ENCODE measurements around the gene ANKRD7.
"Not testable (repeated sequence)": the region's sequence is repeated elsewhere in the genome, so short reads cannot be mapped to it uniquely, and the experiment has no call there.

ANKRD7 gene

DNA sequence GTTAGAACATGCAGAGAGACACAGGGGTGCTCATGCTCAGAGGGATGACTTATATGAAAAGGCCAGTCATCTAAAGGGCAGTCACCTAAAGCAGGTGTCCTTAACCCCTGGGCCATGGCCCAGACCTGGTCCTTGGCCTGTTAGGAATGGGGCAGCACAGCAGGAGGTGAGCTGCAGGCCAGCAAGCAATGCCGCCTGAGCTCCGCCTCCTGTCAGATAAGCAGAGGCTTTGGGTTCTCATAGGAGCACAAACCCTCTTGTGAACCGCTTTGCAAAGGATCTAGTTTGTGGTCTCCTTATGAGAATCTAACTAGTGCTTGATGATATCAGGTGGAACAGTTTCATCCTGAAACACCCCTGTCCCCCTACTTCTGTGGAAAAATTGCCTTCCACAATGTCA lies 14.5 kb downstream of the ANKRD7 start:
- no peak for DNase-seq

DNA sequence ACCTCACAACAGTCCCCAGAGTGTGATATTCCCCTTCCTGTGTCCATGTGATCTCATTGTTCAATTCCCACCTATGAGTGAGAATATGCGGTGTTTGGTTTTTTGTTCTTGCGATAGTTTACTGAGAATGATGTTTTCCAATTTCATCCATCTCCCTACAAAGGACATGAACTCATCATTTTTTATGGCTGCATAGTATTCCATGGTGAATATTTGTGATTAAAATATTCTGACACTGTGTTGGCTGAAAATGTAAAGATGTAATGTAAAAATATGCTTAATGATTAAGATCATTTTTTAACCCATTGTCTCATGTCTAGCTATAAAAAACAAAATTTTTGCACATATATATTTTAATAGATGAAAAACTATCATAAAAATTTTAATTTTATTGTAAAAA lies 15.8 kb downstream of the ANKRD7 start:
- not testable (repeated sequence) for DNase-seq

DNA sequence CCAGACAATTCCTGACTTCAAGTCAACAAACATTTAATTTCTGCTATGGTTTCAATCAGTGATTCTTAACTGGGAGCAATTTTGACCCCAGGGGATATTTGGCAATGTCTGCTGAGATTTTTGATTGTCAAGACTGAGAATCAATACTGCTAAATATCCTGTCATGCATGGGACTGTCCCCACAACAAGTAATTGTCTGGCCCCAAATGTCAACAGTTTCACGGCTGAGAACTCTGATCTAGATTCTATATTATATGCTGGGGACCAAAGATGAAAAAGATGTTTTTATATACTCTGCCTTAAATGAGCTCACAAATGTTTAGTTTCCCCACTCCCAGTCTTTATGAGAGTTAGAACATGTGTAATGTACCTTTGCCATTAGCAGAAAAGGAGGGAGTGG lies 19.2 kb downstream of the ANKRD7 start:
- DNase-seq: no peak

DNA sequence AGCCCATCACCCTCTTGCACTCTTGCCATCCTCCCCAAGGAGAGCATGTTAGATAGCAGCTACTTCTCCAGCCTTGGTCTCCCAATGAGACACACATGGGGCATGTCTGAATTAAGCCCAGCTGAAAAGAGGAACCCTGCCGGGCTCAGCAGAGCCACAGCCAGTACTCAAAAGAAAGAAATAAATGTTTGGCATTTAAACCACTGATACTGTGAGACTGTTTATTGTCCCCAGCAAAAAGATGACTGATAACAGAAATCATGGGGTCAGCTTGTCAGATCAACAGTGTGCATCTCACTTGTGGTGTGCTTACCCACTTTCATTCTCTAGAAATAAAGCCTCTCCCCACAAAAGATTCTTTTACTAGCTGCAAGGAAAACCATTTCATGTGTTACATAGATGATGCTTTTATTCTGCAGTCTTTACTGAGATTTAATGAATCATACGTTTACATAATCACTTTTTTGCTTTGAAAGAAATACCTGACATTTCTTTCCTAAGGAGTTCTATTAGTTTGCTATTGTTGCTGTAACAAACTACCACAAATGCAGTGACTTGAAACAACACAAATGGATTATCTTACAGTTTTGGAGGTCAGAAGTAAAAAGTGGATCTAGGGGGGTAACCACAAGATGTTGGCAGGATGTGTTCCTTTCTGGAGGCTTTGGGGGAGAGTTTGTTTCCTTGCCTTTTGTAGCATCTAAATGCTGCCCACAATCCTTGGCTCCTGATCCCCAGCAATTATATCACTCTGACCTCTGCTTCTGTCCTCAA lies 20.9 kb downstream of the ANKRD7 start:
- DNase-seq: no peak

DNA sequence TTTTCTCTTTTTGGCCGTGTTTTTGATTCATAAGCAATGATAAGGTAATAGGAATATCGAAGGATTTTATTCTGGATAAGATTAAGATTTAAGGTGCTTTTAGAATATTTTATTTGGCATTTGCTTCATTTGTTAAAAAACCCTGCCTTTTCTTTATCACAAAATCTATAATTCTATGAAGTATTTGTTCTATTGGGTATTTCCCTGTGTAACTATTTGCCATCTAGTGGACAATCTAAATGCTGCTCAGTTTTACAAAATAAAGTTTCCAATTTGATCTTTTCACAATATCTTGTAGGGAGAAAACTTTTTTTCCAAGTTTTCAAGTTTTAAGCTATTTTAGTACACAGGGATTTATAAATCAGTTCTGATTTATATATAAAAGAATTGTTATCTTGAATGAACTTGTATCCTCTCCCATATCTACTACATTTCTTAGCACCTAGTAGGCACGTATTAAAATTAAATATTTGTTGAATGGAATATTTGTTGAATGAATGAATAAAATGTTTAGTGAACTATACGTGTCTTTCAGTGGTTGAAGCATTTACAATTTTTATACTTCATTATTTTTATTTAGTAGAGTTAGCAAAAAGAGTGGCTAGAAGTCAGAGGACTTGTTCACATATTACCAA lies 26.5 kb downstream of the ANKRD7 start:
- DNase-seq: no peak

DNA sequence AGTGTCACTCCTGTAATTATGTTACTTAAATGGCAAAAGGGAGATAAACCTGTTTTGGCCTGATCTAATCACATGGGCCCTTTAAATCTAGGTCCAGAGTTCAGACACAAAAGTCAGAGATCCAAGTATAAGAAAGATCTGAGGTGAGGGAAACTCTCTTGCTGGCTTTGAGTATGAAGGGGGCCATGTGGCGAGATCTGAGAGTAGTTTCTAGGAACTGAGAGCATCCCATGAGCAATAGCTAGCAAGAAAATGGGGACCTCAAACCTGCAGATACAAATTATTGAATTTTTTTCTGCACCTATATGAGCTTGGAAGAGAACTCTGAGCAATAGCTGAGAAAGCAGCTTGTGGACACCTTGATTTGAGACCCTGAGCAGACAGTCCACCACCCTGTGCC lies 27.6 kb downstream of the ANKRD7 start:
- no peak for DNase-seq

DNA sequence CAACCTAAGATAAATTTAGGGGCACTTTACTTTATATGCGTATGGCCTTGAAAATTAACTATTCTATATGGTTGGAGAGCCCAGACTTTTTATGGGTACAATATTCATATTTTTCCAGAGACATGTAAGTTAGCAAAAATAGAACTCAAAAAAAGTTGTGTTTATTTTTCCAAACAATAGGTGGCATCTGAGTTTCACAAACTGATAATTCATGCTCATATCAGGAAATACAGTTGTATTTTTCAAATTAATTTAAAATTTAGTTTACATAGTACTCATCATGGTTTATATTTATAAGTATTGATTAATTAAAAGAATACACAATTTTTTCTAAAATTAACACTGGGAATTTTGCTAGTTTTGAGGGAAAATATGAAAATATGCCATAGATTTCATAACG lies 34.6 kb downstream of the ANKRD7 start:
- no peak for DNase-seq

DNA sequence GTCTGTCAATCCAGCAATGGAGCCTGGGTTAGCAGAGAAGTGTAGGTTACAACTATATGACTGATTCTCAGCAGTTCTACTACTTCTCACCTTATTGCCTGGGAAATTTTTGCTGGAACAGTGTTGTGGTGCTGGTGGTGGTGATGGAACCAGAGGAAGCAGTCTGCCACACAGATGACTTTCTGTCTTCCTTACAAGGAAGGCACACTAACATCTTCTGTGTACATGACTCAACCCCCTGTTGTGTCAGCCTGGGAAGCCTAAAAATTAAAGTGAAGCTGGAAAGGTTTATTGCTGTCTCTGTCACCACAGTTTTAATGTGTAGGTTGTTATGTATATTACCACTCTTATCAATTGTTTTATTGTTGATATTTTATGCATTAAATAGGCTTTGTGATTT lies 40.3 kb downstream of the ANKRD7 start:
- no peak for DNase-seq

DNA sequence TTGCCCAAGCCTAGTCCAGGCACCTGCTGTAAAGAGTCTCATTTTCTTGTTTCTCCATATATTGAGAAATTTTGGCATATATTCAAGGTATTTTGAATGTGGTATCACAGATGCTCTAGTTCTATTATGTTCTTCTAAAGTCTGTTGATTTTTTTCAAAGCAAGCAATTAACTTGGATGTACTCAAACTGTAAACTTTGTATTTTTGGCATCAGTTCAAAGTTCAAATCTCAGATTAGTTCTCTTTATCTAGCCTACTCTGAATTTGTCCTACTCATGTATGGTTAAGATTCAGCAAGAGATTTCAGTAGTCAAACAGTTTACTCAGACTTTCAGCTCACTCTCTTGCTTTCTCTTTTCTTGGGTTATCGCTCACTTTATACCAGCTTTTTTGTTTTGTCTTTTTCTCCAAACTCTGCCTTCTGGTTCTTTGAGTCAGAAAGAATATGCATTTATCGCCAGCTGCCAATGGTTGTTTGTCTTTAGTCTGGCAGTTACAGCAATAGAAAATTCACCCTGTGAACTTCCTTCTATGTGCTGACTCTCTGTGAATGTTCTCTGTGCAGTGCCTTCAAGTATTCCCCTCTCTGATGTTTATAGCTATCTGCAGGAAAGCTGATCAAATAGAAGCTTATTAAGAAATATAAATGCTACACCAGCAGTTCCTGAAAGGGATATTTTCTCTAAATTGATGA lies 56.0 kb downstream of the ANKRD7 start:
- no peak for DNase-seq

DNA sequence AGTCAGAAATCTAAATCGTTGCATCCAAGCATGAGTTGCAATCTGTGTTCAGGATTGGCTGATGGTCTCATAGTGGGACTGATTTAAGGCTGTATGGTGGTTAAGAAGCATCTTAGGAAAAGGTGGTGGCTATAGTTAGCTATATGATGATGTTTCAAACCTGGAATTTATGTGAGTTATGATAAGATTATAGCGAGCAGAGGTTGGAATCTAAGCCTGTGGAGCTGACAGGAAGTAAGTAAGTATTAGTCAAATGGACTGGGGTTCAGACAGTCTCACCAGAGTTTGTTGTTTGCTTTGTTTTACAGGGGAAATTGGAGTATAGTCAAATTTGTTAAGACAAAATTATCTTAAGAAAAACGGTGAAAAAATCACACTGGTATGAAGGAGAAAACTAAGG lies 56.7 kb downstream of the ANKRD7 start:
- DNase-seq: no peak

DNA sequence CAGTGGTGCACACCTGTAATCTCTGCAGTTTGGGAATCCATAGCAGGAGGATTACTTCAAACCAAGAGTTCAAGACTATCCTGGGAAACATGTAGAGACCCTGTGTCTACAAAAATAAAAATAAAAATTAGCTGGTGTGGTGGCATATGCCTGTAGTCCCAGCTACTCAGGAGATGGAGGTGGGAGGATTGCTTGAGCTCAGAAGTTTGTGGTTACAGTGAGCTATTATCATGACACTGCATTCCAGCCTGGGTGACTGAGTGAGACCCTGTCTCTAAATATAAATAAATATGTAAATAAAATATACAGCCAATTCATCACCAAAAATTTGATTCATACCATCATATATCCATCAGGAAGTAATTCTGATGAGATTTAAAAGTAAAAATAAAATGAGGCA lies 60.9 kb downstream of the ANKRD7 start:
- DNase-seq: no peak

DNA sequence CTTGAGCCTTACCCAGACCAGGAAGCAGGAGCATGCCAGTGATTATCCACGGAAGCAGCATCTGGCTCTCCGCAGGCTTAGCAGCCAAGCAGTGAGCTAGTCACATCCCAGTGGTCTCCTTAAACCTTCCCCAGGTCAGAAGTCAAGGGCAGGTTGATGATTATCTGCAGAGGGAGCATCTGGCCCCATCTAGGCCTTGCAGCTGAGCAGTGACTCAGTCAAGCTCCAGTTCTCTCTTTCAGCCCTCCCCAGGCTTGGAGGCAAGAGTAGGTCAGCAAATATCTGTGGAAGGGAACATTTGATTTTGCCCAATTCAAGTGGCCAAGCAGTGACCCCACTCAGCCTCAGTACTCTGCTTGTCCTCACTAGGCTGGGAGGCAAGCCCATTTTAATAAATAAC lies 61.6 kb downstream of the ANKRD7 start:
- no peak for DNase-seq

DNA sequence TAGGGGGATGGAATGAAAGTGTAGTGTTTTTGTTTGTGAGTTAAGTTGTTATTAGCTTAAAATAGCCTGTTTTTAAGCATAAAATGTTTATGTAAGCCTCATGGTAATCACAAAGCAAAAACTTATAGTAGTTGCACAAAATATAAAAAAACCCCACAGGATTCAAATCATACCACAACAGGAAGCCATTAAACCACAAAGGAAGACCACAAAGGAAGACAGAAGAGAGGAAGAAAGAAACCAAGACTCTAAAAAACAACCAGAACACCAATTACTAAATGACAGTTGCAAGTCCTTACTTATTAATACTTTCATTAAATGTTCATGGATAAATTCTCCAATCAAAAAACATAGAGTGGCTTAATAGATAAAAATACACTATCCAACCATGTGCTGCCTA lies 63.6 kb downstream of the ANKRD7 start:
- peak in 1 of 2 donors; percentile 2 for DNase-seq

DNA sequence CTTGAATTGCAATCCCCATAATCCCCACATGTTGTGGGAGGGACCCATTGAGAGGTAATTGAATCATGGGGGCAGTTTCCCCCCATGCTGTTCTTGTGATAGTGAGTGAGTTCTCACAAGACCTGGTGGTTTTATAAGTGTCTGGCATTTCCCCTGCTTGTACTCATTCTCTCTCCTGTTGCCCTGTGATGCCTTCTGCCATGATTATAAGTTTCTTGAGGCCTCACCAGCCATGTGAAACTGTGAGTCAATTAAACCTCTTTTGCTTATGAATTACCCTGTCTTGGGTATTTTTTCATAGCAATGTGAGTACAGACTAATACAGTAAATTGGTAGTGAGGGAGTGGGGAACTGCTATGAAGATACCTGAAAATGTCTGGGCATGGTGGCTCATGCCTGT lies 65.0 kb downstream of the ANKRD7 start:
- no peak for DNase-seq

Data from bone marrow (tissue), 2 donors.